Activated T-helper 1 cell treated with anti-CD3 and anti-CD28 coated beads, Interleukin-2, amount 50 U/mL, for 16 hours (primary cell): ENCODE measurements around the gene CCNA2.

Experiments used
- DNase-seq, 2 donors: peaks; one replicate each; pipeline ENCODE4 v3.0.0-alpha.2; 2020; ENCODE audit warnings: low read depth in 1 of 2, low spot score in 1 of 2

CCNA2 gene

DNA sequence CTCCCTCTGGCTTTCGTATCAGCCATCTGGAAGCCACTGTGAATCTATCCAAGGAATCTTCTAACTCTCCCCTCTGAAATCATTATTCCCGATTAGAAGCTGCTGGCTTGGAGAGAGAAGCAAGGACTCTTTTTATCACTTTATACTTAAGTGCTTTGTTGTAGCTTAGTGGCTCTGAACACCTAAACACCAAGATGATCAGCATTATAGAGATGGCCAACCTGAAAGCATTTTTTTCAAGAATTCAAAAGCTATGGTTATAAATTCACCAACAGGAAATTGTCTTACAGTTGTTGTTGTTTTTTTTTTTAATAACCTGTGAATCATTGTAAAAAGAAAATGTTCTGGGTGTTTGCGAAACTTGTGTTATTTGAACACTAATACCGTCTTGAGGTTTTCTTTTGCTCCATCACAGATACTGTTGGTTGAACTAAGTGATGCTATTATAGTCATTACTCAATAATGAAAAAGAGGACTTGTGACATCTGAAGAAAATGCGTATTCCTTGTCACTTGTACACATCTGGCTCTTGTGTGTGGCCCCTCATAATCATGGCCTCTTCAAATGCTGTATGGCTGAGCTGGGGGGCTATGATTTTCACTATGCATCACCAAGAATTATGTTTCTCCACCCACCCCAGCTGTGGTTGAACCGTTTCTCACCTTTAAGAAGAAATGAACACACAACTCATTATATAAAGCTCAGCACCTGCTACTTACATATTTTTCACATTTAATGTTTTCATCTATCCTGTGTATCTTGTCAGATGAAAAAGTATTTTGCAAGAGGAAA lies 46.9 kb downstream of the CCNA2 start:
- no peak for DNase-seq

DNA sequence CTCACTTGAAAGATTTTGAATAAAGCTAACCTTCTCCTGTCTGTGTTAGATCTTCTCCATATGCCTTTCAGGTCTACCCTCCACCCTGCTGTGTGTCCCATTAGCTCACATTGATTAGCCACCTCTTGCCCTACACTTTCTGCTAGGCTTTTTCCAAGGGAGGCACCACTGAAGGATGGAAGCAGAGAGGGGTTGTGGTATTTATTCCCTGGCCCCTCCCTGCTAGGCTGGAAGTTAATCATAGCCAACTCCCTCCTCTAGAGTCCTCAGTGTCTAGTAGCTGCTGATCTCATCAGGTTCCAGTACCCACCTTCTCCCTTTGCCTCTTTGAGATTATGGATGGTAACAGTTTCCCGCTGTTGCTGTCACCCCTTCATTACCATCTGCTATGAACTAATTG lies 49.8 kb downstream of the CCNA2 start:
- DNase-seq: no peak

DNA sequence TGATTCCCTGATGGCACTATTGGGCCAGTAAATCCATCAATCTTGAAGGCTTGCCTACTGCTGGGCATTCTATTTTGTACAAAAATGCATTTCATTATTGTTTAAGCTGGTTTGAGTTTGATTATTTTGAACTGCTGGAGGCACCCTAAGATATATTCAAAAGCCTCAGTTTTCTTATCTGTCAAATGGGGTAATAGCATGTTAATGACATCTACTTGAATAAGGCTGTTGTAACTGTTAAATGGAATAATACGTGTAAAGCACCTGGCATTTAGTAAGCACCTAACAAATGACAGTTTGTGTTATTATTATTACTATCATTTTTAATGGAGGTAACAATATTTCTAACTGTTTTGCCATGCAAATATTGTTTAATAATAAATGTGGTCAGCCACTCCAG lies 51.8 kb downstream of the CCNA2 start:
- DNase-seq: no peak

DNA sequence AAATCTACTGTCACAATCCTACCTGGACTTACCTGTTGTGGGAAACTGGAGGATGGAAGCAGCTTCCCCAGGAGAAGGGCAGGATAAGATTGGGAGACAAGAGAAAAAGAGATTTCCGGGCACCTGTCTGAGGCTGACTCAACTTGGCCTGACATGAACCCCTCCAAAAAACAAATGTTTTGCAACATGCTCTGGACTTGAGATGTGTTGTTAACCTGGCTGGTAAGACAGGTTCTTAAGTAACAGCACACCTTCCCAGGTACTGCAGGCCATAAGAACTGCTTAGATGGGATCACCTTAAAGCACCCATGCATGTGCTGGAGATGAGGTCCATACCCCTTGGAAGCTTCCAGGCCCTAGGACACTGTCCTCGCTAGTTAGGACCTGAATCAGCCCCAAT lies 54.3 kb downstream of the CCNA2 start:
- DNase-seq: no peak

DNA sequence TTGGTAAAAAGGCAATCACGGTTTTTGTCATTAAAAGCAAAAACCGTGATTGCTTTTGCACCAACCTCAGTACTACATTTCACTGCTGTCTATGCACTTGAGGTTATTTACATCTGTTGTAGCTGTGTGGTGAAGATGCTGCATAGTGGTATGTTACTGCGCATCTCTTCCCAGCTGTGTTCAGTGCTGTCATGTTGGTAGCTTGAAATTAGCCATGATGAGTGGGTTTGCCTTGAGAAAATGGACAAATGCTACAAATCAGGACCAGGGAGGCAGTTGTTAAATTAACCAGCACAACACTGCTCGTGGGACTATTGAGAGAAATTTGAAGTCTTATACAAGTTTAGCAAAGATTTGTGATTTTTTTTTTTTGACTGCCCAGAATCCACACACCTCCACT lies 56.5 kb downstream of the CCNA2 start:
- DNase-seq: no peak
